ENCODE results near the gene LILRA1.
A peak's percentile ranks its signal among the peaks of the same experiment; 100 is the strongest.
"Not testable (repeated sequence)": the region's sequence is repeated elsewhere in the genome, so short reads cannot be mapped to it uniquely, and the experiment has no call there.

LILRA1 gene

DNA sequence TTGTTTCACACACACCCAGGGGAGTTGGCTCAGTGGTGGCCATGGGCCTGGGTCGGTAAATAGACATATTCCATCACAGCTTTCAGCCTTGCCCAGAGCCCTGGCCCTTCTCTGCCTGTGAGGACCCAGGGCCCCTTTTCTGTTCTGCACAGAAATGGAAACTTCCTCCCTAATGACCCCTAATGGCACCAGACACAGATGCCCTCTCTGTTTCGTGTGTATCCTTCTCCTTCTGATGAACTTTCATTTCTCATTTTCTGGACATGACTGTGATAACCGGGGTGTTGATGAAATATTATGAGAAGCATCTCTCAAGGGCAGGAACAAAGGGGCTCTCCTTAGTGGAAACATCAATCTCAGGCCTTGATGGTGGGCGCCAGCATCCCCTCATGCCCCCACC, 12.8 kb downstream of the LILRA1 start:
- no peak overlapping the region for H3K27ac Mint-ChIP-seq
- peaks cover 7% of the 10 kb centered on the region for H3K9me3 Mint-ChIP-seq
- peaks cover 14% of the 10 kb centered on the region for H3K4me1 Mint-ChIP-seq (ENCODE audit: low read depth)
- H3K4me3 Mint-ChIP-seq, result no peak overlapping the region
- peaks cover 24% of the 10 kb centered on the region for H3K27me3 Mint-ChIP-seq
- no peaks in the 10 kb centered on the region for H3K36me3 Mint-ChIP-seq (ENCODE audit: low read depth)

GRCh38 chr19:54606891-54607784, 13.7 kb downstream of the LILRA1 start:
- Mint-ChIP-seq H3K4me1 (ENCODE audit: low read depth) (peaks cover 17% of the 10 kb centered on the region), H3K4me3 (peak overlapping the region; percentile 19), H3K36me3 (ENCODE audit: low read depth) (no peaks in the 10 kb centered on the region), H3K27me3 (peaks cover 28% of the 10 kb centered on the region), H3K9me3 (peaks cover 7% of the 10 kb centered on the region), H3K27ac (peak overlapping the region; percentile 54)

- H3K9me3 Mint-ChIP-seq, result peaks cover 7% of the 10 kb centered on the region
- H3K27me3 Mint-ChIP-seq, result peaks cover 28% of the 10 kb centered on the region
- H3K4me3 Mint-ChIP-seq, result no peak overlapping the region
- no peaks in the 10 kb centered on the region for H3K36me3 Mint-ChIP-seq (ENCODE audit: low read depth)
- H3K27ac Mint-ChIP-seq, result no peak overlapping the region
- peaks cover 17% of the 10 kb centered on the region for H3K4me1 Mint-ChIP-seq (ENCODE audit: low read depth)
These were observed 14.3 kb downstream of the LILRA1 start for GRCh38 chr19:54607785-54608150.

GRCh38 chr19:54608205-54608604, 14.8 kb downstream of the LILRA1 start:
- Mint-ChIP-seq H3K27me3 (peaks cover 28% of the 10 kb centered on the region), H3K9me3 (peaks cover 7% of the 10 kb centered on the region), H3K4me3 (no peak overlapping the region), H3K36me3 (ENCODE audit: low read depth) (no peaks in the 10 kb centered on the region), H3K27ac (no peak overlapping the region), H3K4me1 (ENCODE audit: low read depth) (peaks cover 17% of the 10 kb centered on the region)

DNA sequence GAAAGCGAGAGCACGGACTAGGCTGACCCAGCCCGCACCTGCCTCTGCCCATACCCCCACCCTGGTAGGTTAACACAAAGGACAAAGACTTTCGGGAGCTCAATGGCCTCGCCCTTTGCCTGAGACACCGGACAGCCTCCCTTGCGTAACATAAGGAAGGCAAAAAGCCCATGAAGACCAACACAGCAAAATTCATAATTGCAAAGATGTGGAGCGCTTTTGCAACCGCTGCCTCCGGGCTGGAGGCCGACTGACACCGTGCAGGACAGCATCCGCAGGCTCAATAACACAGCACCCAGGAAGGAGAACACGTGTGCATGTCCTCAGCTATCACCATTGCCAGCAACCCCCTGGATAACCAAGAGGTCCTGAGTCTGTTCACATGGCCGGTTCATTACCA, 15.4 kb downstream of the LILRA1 start:
- no peaks in the 10 kb centered on the region for H3K36me3 Mint-ChIP-seq (ENCODE audit: low read depth)
- H3K27me3 Mint-ChIP-seq, result peaks cover 28% of the 10 kb centered on the region
- H3K4me3 Mint-ChIP-seq, result no peak overlapping the region
- peaks cover 17% of the 10 kb centered on the region for H3K4me1 Mint-ChIP-seq (ENCODE audit: low read depth)
- H3K27ac Mint-ChIP-seq, result no peak overlapping the region
- H3K9me3 Mint-ChIP-seq, result peaks cover 7% of the 10 kb centered on the region

GRCh38 chr19:54609356-54609791, 15.9 kb downstream of the LILRA1 start:
- H3K27ac Mint-ChIP-seq, result no peak overlapping the region
- H3K9me3 Mint-ChIP-seq, result peaks cover 7% of the 10 kb centered on the region
- H3K4me3 Mint-ChIP-seq, result no peak overlapping the region
- H3K27me3 Mint-ChIP-seq, result peaks cover 25% of the 10 kb centered on the region
- H3K36me3 Mint-ChIP-seq (ENCODE audit: low read depth), result no peaks in the 10 kb centered on the region
- H3K4me1 Mint-ChIP-seq (ENCODE audit: low read depth), result peaks cover 17% of the 10 kb centered on the region

- peaks cover 5% of the 10 kb centered on the region for H3K9me3 Mint-ChIP-seq
- peaks cover 5% of the 10 kb centered on the region for H3K27me3 Mint-ChIP-seq
- no peak overlapping the region for H3K27ac Mint-ChIP-seq
- H3K36me3 Mint-ChIP-seq (ENCODE audit: low read depth), result no peaks in the 10 kb centered on the region
- no peak overlapping the region for H3K4me3 Mint-ChIP-seq
- peaks cover 16% of the 10 kb centered on the region for H3K4me1 Mint-ChIP-seq (ENCODE audit: low read depth)
These were observed 19.0 kb downstream of the LILRA1 start for GRCh38 chr19:54612428-54612827.

GRCh38 chr19:54614726-54615125, 21.3 kb downstream of the LILRA1 start:
- Mint-ChIP-seq H3K36me3 (ENCODE audit: low read depth) (no peaks in the 10 kb centered on the region), H3K27me3 (peaks cover 5% of the 10 kb centered on the region), H3K27ac (no peak overlapping the region), H3K9me3 (peaks cover 5% of the 10 kb centered on the region), H3K4me1 (ENCODE audit: low read depth) (peaks cover 15% of the 10 kb centered on the region), H3K4me3 (no peak overlapping the region)

GRCh38 chr19:54616057-54616456, 22.6 kb downstream of the LILRA1 start:
- H3K36me3 Mint-ChIP-seq (ENCODE audit: low read depth), result no peaks in the 10 kb centered on the region
- peaks cover 5% of the 10 kb centered on the region for H3K9me3 Mint-ChIP-seq
- no peak overlapping the region for H3K4me3 Mint-ChIP-seq
- H3K27ac Mint-ChIP-seq, result no peak overlapping the region
- H3K4me1 Mint-ChIP-seq (ENCODE audit: low read depth), result peaks cover 15% of the 10 kb centered on the region
- H3K27me3 Mint-ChIP-seq, result peaks cover 5% of the 10 kb centered on the region

DNA sequence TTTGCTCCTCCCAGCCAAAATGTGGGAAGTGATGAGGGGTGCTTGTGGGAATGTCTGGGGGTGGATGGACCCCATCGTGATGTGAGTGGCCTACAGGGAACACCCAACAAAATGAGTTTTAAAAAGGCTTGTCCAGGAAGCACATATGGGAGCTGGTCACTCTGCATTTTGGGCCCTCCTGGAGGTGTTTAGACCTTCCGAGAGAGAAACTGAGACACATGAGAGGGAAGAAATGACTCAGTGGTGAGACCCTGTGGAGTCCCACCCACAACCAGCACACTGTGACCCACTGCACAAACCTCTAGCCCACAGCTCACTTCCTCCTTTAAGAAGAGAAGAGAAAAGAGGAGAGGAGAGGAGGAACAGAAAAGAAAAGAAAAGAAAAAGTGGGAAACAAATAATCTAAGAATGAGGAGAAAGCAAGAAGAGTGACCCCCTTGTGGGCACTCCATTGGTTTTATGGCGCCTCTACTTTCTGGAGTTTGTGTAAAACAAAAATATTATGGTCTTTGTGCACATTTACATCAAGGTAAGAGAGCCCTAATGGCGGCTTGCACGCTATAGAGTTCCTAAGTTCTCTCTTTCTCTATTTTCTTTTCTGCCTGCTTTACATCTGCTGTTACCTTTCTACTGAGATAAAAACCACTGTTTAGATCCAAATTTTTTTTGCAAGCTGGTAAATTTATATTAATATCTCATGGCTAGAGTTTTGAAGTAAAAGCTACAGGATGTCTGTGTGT, 23.6 kb downstream of the LILRA1 start:
- peak overlapping the region; percentile 60 for H3K27ac Mint-ChIP-seq

DNA sequence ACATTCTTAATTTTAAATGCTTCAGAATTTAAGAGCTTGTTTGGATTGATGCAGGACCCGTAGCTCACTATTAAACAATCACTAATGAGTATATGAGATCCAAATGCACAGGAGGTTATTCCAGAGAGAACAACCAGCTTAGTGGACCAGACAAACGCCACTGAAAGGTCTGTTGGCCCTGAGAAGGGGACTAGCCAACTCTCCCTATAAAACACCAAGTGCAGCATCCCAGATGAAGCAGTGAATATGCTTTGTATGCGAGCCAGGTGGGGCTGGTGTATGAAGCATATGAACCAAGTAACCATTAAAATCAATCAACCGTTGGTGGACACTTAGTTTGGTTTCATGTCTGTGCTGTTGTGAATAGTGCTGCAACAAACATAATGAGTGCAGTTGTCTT, 27.0 kb downstream of the LILRA1 start:
- Mint-ChIP-seq H3K27me3 (peaks cover 4% of the 10 kb centered on the region), H3K4me3 (no peak overlapping the region), H3K36me3 (ENCODE audit: low read depth) (no peaks in the 10 kb centered on the region), H3K4me1 (ENCODE audit: low read depth) (peaks cover 12% of the 10 kb centered on the region), H3K27ac (no peak overlapping the region), H3K9me3 (peaks cover 5% of the 10 kb centered on the region)

More for the DNA sequence above, 23.6 kb downstream of the LILRA1 start:
- H3K36me3 Mint-ChIP-seq (ENCODE audit: low read depth), result no peaks in the 10 kb centered on the region
- H3K4me3 Mint-ChIP-seq, result peak overlapping the region; percentile 75
- peaks cover 5% of the 10 kb centered on the region for H3K9me3 Mint-ChIP-seq
- H3K27me3 Mint-ChIP-seq, result peaks cover 4% of the 10 kb centered on the region
- H3K4me1 Mint-ChIP-seq (ENCODE audit: low read depth), result peaks cover 12% of the 10 kb centered on the region

DNA sequence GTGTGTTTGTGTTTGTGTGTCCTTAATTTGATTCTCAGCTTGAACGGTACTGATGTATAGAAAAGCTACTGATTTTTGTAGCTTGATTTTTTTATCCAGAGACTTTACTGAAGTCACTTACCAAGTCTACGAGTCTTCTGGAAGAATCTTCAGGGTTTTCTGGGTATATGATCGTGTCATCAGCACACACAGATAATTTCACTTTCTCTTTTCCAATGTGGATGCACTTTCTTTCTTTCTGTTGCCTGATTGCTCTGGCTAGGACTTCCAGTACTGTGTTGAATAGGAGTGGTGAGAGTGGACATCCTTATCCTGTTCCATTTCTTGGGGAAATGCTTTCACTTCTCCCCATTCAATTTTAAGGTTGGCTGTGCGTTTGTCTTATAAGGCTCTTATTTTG, 29.0 kb downstream of the LILRA1 start:
- Mint-ChIP-seq H3K4me1 (ENCODE audit: low read depth) (peaks cover 8% of the 10 kb centered on the region), H3K27ac (peak overlapping the region; percentile 53), H3K9me3 (no peaks in the 10 kb centered on the region), H3K36me3 (ENCODE audit: low read depth) (no peaks in the 10 kb centered on the region), H3K27me3 (peaks cover 11% of the 10 kb centered on the region), H3K4me3 (peak overlapping the region; percentile 50)

- H3K9me3 Mint-ChIP-seq; H3K4me3 Mint-ChIP-seq; H3K4me1 Mint-ChIP-seq (ENCODE audit: low read depth); H3K36me3 Mint-ChIP-seq (ENCODE audit: low read depth); H3K27ac Mint-ChIP-seq: not testable (repeated sequence)
- H3K27me3 Mint-ChIP-seq, result peaks cover 14% of the 10 kb centered on the region
These were observed 30.8 kb downstream of the LILRA1 start for GRCh38 chr19:54624234-54624633.

- peaks cover 15% of the 10 kb centered on the region for H3K27me3 Mint-ChIP-seq
- H3K9me3 Mint-ChIP-seq; H3K27ac Mint-ChIP-seq; H3K4me3 Mint-ChIP-seq; H3K4me1 Mint-ChIP-seq (ENCODE audit: low read depth); H3K36me3 Mint-ChIP-seq (ENCODE audit: low read depth): not testable (repeated sequence)
These were observed 31.7 kb downstream of the LILRA1 start for GRCh38 chr19:54624934-54625730.

- H3K36me3 Mint-ChIP-seq (ENCODE audit: low read depth), result no peaks in the 10 kb centered on the region
- H3K9me3 Mint-ChIP-seq, result no peaks in the 10 kb centered on the region
- no peak overlapping the region for H3K27ac Mint-ChIP-seq
- H3K4me3 Mint-ChIP-seq, result no peak overlapping the region
- H3K27me3 Mint-ChIP-seq, result peaks cover 16% of the 10 kb centered on the region
- H3K4me1 Mint-ChIP-seq (ENCODE audit: low read depth), result peaks cover 15% of the 10 kb centered on the region
These were observed 33.3 kb downstream of the LILRA1 start for GRCh38 chr19:54626757-54627156.

All from stimulated activated naive CD8-positive, alpha-beta T cell treated with anti-CD3 and anti-CD28 coated beads, Interleukin-15, Interleukin-2, amounts not matched to agents 100 ng/mL and 50 ng/mL, for 24 hours (primary cell).